Stimulated activated CD4-positive, alpha-beta T cell treated with anti-CD3 and anti-CD28 coated beads, Interleukin-12 subunit alpha, Interleukin-12 subunit beta, amount 100 ng/mL, for 48 hours (primary cell): ENCODE results near the gene WTAP.
"Not testable (repeated sequence)": the region's sequence is repeated elsewhere in the genome, so short reads cannot be mapped to it uniquely, and the experiment has no call there.

Source experiments
- DNase-seq, 3 donors: peaks; one replicate each; pipeline ENCODE4 v3.0.0-alpha.2; 2020; ENCODE audit warnings: low read depth in 2 of 3, low spot score in 1 of 3

The WTAP gene

DNA sequence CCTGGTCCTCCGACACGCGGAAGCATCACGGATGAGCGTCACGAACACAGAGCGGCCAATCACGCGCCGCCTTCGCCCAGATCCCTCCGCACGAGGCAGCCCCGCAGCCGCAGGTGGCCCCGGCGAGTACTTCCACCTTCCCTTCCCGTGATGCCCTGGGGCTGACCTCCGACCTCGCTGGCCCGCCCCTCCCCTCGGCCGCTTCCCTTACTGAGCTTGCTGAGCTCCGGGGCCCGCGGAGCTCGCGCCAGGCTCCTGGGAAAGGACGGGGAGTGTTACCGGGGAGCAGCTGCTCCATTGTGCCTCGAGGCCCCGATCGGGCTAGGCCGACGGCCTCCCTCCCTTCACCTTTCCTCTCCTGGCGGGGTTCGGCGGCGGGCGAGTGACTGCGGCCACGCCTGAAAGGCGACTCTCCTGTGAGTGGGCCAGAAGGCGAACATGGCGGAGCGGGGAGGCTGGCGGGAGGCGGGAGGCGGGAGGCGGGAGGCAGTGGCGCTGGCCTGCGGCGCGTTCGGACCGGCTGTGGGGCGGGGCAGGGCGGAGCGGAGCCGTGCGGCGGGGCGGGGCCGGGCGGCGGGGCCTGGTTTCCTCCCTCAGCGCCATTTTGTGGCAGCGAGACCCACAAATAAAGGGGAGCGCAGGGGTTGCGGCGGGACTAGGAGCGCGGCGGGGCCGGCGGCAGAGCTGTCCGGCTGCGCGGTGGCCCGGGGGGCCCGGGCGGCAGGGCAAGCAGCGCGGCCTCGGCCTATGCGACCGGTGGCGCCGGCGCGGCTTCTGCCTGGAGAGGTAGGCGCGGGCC, at the start of gene WTAP:
Gene WTAP, plus strand, starts transcription at position 589 of the 799 bp plus-strand sequence. CDS start 8,760 bp downstream, outside the sequence.
- peak; percentile 91 to 96 (median 96) for DNase-seq

DNA sequence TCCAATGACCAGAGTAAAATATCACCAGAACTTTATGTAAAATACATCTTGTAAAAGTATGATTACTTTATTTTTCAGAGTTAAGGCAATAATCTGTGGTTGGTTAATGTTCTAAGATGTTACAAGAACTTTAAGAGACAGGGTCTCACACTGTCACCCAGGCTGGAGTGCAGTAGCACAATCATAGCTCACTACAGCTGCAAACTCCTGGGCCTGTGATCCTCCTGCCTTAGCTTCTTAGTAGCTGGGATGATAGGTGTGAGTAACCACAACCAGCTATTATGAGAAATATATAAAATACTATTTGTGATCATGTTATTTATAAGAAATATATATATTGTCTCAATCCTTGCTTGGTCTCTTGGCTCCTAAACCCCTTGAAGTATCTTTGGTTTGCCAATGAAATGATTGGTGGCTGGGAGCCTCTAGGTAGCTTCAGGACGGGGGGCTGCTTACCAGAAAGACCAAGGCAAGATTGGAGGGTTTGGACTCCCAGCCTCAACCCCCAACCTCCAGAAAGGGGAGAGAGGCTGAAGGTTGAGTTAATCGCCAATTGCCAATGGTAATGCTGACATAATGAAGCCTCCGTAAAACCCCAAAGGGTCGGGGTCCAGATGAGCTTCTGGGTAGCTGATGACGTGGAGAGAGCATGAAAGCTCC, 49.7 kb upstream of the WTAP start:
- DNase-seq: no peak

DNA sequence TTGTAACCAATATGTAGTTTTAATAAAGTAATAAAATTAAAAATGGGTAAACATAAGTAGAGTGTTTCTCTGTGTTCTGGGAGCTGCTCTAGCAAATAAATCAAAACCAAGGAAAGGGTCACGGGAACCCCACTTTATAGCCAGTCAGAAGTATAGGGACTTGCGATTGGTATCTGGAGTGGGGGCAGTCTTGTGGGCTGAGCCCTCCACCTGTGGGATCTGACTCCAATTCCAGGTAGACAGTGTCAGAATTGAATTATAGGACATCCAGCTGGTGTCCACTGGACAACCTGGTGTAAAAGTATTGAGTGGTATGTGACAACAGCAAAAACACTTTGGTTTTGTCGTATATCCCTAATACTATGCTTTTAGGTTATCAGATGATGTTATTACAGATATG, 48.7 kb upstream of the WTAP start:
- DNase-seq: no peak

DNA sequence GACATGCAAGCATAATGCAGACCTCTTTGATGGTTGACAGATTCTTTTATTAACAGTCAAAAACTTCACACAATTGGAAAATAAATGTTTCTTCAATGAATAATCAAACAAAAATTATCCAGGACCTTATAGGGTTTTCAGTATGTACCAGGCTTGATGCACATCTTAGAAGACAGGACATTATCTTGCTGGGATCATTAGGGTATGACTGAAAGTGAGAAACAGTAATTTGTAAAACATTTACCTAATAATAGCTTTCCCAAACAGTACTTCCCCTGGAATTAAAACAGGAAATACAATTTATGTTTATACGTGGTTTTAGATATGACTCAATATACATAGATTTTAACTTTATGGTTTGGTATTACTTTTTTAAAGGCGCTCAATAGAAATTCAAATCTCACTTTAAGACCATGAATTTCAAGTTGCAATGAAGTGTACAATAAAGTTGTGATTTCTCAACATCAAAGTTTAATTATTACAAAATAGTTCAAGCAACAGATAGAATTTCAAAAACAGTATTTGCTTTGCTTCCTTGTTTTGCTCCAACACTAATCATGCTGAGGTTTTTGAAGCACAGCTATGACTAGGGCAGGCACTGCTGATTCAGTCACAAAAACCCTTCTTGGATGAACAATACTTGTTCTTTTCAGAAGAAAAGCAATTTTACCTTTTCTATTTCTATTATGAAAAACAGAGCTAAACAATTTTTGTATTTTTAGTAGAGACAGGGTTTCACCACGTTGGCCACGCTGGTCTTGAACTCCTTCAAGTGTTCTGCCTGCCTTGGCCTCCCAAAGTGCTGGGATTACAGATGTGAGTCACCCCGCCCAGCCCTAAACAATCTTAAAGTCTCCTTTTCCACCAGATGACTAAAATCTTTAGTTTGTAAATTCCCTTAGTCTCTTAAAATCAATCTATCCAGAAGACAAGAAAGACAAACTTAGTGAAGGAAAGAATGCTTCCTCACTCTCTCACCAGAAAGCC, 47.9 kb upstream of the WTAP start:
- peak in 2 of 3 donors; percentile 37 to 51 for DNase-seq

DNA sequence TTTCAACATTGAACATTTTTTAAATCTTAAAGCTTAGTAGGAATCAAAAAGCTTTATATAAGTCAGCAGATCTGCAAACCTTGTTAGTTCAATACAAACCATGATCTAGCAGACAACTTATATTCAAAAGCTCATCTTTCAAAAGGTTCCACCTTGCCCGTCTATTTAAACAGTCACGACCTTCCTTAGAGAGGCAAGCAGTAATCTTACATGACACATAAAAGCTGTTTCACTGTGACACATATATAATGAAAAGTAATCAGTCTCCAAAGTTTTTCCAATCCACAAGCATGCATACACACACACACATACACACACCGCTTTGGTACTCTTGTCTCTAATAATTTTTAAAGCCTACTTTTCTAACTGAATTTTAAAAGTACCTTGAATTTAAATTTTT, 47.2 kb upstream of the WTAP start:
- no peak for DNase-seq

DNA sequence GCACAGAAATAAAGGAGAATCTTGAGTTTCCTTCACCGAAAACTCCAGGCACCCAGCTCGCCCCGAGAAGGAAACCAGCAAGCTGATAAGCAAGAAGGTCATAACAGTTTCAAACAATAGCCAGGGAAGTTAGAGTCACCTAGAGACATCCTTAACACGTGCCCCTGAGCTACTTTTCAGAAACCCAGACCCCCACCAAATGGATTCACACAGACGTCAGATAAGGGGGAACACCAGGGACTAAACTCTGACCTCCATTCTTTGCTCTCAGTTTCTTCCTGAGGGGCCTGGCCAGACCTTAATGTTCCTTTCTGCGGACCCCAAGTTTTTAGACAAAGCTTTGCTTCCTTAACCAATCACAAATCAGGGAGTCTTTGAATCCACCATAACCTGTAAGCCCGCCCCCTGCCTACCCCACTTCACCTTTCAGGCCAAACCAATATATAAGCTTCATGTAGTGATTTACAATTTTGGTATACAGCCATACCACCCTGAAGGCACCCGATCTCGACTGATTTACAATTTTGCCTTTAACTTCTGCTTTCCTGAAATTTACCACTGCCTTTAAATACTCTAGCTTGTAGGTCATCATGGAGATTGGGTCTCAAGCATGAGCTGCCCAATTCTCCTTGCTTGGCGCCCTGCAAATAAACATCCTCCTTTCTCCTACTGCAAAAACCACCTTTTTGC, 46.0 kb upstream of the WTAP start:
- DNase-seq: no peak

DNA sequence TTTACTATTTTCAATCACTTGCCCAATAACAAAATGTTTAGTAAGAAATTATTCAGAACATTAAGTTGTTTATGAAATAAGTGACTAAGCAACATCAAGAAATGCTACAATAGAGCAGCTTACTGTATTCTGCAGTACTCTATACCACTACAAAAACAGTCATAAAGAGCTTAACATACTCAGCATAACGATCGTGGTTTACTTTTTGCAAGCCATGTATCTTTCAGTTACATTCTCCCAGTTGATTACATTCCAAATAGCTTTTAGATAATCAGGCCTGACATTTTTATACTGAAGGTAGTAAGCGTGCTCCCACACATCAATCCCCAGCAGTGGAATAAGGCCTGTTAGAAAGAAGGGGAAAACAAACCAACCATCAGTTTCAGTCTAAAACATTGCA, 45.0 kb upstream of the WTAP start:
- no peak for DNase-seq

DNA sequence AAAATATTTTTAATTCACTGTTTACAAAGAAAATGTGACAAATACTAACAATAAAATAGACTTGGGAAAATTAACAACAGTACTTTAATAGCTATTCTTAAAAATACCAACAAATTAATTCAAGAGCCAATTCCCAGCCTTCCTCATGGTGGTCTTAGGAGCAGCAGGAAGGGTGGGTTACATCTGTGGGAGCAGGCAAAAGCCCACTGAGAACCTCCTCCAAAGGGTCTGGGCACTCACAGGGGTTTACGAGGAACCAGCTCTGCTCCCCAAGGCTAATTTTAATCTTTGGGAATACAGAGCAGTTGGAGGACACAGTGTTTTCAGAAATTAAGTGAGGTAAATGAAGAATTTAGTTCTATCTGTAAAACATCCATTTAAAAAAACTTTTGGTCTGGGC, 44.5 kb upstream of the WTAP start:
- DNase-seq: no peak

DNA sequence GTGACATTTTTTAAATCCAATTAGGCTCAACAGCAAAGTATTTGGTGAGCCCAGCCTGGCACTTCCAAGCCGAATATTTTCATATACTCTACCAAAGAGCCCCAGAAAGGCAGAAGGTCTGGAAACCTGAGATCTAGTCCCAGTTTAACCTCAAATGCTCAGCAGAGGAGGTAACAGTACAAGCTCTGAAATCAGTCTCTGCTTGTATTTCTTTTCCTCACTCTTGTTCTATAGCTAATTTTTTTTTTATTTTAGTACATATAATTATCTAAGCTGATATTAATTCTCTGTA, 43.3 kb upstream of the WTAP start:
- DNase-seq: no peak

DNA sequence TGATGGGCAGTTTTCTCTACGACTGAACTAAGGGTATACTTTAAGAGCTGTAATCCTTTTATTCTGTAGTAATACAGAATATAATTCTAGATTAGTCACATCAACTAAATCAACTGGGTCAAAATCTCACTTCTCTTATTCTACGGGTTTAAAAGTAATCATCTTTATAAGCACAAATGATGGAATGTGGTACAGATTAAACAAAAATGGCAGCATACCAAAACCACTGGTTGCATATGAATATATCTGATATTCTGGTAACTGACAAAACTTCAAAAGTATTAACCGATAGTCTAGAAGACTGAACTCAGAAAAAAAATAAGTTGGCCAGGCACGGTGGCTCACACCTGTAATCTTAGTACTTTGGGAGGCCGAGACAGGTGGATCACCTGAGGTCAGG, 41.3 kb upstream of the WTAP start:
- no peak for DNase-seq

DNA sequence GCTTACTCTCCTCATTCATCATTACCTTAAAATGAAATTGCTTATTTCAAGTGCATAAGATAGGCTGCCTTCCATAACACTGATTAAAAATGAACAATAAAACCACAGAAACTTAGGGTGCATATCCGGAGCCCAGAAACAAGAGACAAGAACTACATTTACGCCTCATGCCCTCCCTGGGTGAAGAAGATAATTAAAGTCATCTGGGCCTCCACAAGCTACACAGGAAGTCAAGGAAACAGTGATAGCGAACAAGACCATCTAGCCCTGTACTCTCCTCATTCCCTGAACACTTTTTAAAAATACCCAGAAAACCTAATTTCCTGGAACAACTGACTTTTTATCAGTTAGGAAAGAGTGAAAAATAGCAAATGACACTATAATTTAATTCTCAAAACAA, 40.6 kb upstream of the WTAP start:
- DNase-seq: no peak

DNA sequence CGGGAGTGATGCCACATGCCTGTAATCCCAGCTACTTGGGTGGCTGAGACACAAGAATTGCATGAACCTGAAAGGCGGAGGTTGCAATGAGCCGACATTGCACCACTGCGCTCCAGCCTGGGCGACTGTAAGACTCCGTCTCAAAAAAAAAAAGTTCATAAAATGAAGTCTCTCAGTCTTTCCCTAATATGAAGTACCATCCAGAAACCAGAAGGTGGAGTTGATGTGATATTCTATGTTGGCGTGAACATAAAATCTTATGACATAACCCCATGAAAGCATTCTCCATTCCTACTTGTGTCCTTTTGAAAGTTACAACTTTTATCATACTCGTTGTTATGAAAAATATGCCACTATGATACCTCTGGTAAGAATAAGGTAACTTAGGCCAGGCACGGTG, 40.0 kb upstream of the WTAP start:
- no peak for DNase-seq

DNA sequence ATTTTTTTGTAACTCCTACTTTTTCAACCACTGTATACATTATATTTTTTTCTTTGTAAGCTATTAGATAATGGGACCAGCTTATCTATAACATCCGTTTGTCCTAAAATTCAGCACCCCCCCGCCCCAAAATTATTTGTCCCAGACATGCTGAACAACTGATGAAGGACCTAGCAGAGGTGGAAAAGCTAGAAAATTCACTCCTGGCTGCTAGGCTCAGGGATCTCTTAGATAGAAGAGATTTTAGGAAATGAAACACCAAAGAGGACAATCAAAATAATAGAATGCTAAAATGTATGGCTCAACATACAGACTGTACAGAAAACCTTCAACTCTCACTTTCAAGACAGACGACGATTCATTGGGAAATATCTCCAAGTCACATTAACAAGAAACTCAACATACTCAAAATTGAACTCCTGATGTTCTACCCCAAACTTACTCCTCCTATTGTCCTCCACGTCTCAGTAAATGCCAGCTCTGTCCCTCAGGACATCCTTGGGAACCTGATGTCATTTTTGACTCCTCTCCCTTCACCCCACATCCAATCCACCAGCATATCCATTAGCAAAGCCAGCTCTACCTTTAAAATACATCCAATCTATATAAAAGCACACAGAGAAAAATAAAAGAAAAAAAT, 38.9 kb upstream of the WTAP start:
- no peak for DNase-seq

DNA sequence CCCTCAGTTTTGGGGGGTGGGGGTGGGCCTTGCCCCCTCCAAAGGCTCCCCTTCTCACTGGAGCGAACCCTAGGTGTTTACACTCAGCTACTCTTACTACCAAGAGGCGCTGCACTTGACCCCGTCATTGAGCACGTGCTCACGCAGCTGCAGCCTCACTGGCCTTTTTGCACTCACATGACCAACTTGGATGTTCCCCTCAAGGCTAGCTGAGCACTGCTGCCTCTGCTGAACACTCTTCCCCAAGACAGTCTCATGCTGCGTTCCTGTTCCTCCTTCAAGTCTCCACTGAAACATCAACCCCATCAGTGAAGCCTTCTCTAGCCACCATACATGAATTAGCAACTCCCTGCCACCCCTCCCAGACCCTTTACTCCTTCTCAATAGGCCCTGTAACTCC, 38.3 kb upstream of the WTAP start:
- DNase-seq: no peak

DNA sequence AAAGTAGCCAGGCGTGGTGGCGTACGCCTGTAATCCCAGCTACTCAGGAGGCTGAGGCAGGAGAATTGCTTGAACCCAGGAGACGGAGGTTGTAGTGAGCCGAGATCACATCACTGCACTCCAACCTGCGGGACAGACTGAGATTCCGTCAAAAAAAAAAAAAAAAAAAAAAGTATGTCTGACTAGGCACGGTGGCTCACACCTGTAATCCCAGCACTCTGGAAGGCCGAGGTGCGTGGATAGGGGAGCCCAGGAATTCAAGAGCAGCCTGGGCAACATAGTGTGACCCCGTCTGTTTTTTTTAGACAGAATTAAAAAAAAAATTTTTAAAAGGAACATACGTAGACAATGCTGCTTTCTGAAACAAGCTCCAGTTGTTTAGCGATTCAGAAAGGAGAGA, 37.2 kb upstream of the WTAP start:
- not testable (repeated sequence) for DNase-seq

DNA sequence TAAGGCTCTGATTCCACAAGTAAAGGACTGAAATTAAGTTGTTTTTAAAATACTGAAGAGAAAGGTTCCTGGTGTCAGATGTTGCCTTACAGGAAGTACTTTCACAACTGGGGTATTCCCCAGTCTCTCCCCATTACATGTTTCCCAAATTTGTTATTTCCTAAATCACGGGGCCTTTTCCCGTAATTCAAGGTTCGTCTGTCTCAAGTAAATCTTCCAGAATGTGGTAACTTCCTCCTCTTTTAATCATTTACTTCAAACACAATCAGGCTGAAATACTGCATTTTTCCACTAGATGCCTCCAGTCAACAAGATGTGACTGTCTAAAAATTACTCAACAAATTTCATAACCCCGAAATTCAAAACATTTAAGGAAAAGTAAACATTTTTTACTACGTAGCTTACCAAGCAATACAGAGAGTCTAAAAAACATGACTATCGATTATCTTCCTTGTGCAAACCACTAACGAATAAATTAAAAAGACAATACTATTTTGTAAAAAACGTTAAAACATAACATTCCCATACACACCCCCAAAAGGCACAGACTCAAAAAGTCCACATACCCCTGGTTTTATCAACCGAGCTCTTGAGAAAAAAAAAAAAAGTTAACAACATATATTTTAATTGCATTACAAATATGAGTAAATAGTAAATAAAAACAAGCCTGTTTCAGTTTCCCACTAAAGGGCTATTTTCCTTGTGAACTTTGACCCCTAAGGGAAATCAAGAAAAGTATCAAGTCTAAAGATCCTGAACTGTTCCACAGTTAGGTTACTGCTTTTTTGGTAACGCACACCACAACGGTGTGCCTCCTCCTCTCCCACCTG, 36.0 kb upstream of the WTAP start:
- DNase-seq: peak in 1 of 3 donors; percentile 48

DNA sequence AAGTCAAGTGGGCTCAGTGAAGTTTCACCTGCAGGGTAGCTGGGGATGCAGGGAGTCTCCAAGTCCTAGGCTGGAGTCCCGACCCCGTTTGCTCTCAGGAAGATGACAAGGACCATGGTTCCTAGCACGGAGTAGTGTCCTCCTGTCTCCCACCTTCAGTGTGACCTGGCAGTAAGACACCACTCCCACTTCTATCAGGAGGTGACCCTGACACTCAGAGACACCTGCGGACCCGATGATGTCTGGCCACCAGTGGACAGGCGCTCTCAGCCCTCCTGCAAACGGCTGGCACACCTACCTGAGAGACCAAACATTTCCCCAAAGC, 35.4 kb upstream of the WTAP start:
- no peak for DNase-seq

DNA sequence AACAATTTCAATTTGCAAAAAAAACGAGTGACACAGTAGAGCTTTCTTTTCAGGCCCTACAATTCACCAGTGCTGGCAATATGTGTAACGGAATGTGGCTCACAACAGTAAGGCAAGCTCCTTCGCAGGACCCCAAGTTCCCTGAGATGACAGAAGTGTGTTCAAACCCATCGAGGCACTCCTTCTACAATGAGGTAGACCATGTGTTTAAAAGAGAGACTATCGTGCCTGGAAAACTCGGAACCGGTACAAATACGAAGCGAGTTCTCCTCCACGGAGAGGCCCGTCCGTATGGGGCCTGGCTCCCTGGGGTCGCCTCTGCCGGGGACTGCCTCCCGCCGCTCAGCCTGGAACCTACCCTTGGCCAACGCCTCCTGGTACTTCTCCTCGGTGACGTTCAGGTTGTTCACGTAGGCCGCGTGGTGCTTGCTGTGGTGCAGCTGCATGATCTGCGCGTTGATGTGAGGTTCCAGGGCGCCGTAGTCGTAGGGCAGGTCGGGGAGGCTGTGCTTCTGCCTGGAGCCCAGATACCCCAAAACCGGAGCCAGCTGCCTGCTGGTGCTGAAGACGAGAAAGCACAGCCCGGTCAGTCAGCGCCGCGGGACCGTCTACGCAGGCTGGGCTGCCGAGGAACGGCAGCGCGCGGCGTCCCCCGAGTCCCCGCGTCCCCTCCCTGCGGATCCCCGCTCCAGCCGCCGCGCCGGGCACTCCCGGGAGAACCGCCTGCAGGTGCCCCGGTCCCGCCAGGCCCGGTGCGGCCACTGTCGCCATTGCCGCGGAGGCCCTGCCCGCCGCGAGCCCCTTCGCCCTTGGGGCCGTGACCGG, 34.8 kb upstream of the WTAP start:
- peak; percentile 36 to 54 (median 41) for DNase-seq
